Right atrium auricular region (tissue), 2 donors: ENCODE measurements around the gene HELZ. TPM values are rescaled to one million over a fixed set of nuclear protein-coding genes. Genes with fewer than 3 reads are reported as not detected.

Source experiments
- DNase-seq: peaks from one replicate; pipeline ENCODE4 v3.0.0-alpha.2; 2019; ENCODE audit warnings: low spot score
- H3K27ac ChIP-seq, 2 donors: fragments of 200-600 bp; sonication (generic); 1 replicate in 1 of 2; 2 replicates in 1 of 2; pipeline ENCODE4 v1.5.1; 2016 to 2019
- H3K27me3 ChIP-seq, 2 donors: fragments of 200-600 bp; sonication (generic); one replicate each; pipeline versions ENCODE4 v1.5.1 to v1.6.0; 2017 to 2019
- H3K36me3 ChIP-seq: fragments of 200-600 bp; sonication (generic); one replicate; pipeline ENCODE4 v1.5.1; 2016
- H3K4me1 ChIP-seq, 2 donors: fragments of 200-600 bp; sonication (generic); one replicate each; pipeline versions ENCODE4 v1.5.1 to v1.6.0; 2017 to 2019
- H3K4me3 ChIP-seq, 2 donors: fragments of 200-600 bp; sonication (generic); 1 replicate in 1 of 2; 2 replicates in 1 of 2; pipeline ENCODE4 v1.5.1; 2017 to 2019; ENCODE audit warnings: mild to moderate bottlenecking in 1 of 2, moderate library complexity in 1 of 2
- H3K9me3 ChIP-seq, 2 donors: fragments of 200-600 bp; sonication (generic); one replicate each; pipeline ENCODE4 v1.5.1; 2019
- CTCF ChIP-seq, 2 donors: fragments of 200-600 bp; sonication (generic); IDR thresholded peaks; one replicate each; pipeline ENCODE4 v1.5.1; 2019; ENCODE audit warnings: antibody characterized with exemption in 2 of 2
- total RNA-seq, 2 donors: library from RNA; depleted of rRNA; stranded (reverse); fragments of >200 nt; gene quantifications; one replicate each; pipeline ENCODE4 v1.1.0, GENCODE V29; 2016

The HELZ gene
- total RNA-seq, 2 donors from 2014 or later: 25.2 to 29.1 TPM

DNA sequence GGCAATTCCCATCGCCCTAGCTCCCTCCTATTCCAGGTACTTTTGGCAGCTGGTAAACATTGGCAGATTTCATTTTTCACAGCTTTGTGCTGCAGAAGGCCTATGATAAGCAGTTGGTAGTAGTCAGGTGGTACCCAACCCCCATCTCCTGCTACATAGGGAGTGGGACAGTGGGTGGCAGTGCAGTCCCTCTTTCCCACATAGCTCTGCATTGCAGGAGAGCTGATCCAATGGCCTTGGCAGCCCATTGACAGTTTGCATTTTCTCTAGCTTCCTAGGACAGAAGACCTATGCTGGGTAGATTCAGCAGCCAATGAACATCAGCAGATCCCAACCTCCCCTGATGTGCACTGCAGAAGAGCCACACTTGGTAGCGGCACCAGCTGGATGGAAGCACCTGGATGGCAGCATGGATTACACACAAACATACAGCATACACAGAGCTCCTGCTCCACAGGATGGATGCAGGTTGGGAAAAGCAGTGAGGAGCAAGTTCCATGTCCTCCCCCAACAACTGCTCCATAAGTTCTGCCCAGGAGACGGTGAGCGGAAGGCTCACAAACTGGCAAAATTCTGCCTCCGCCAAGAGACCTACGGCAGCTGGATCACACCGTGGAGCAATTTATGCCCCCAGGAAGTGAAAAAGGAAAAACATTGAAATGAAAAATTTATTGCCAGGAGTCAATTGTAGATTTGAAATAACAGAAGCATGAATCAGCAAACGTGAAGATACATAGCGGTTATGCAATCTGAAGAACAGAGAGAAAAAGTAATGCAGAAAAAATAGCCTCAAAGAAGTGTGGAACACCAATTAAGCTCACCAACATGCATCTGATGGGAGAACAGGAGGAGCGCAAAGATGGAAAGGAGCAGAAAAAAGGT lies 105.0 kb downstream of the HELZ start:
- H3K4me1 ChIP-seq: peaks cover 0 to 10% of the 10 kb centered on the region in 2 donors
- H3K4me3 ChIP-seq: no peak overlapping the region
- DNase-seq: no peak
- peaks cover 0 to 5% of the 10 kb centered on the region in 2 donors for H3K9me3 ChIP-seq
- H3K27ac ChIP-seq: no peak overlapping the region
- no peaks in the 10 kb centered on the region for H3K27me3 ChIP-seq
- H3K36me3 ChIP-seq: peaks cover 47% of the 10 kb centered on the region
- TF ChIP-seq CTCF (IDR thresholded peaks at IDR 0.05): no peak

DNA sequence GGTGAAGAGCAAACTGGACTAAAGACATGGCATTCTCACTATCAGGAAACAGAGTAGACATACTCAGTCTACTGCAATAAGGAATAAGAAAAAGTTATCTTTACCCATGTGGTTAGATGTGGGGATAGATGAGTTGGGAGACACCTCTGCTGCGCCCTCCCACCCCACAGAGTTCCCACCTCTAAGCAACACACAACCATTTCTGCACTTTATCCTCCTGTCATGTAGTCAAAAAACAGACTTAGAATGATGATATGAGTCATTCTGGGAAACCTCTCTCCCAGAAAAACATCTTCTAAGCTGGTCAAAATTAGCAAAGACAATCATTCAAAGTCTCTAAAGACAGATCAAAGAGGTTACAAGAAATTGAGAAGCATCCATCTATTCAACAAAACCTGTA lies 105.7 kb downstream of the HELZ start:
- Histone ChIP-seq H3K27ac (no peak overlapping the region), H3K36me3 (peaks cover 40% of the 10 kb centered on the region), H3K4me3 (no peak overlapping the region), H3K27me3 (no peaks in the 10 kb centered on the region), H3K9me3 (peaks cover 0 to 5% of the 10 kb centered on the region in 2 donors), H3K4me1 (peaks cover 0 to 10% of the 10 kb centered on the region in 2 donors)
- DNase-seq: no peak
- no peak for TF ChIP-seq CTCF (IDR thresholded peaks at IDR 0.05)

DNA sequence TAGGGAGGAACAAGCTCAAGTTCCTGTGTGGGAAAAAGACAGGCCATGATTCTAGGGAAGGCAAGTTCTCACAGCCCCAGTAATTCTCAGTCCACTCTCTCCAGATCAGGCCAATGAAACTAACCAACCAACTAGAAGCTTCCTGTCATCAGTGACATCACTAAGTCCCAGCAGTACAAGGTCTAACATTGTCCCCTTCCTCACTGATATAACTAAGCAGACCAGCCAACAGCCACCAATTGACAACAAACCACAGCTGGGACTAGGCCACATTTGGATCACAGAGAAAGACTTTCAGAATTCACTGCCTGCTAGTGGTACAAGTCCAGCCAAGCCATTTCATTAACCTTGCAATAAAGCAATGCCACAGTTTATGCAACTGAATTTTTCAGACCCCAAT lies 106.6 kb downstream of the HELZ start:
- Histone ChIP-seq H3K27ac (no peak overlapping the region), H3K4me3 (no peak overlapping the region), H3K27me3 (no peaks in the 10 kb centered on the region), H3K36me3 (peaks cover 32% of the 10 kb centered on the region), H3K9me3 (peaks cover 0 to 5% of the 10 kb centered on the region in 2 donors), H3K4me1 (peaks cover 0 to 10% of the 10 kb centered on the region in 2 donors)
- no peak for DNase-seq
- TF ChIP-seq CTCF (IDR thresholded peaks at IDR 0.05): no peak

DNA sequence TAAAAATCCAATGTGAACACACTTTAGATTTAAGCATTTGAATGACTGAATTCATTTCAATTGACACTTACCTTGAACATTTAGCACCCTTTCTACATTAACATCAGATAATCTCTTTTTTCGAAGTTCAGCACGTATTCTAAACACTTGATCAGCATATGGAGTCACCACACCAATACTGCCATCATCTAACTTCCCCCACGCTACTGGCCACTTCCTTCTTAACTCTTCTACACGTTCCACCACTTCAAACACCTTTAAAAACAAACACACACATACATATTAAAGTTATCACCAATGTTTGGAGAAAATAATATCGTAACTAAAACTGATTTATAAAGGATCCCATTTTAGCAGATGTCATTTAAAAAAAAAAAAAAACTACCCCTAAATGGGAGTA lies 107.1 kb downstream of the HELZ start:
- Histone ChIP-seq H3K27me3 (no peaks in the 10 kb centered on the region), H3K36me3 (peaks cover 27% of the 10 kb centered on the region), H3K27ac (no peak overlapping the region), H3K4me3 (no peak overlapping the region), H3K9me3 (peaks cover 0 to 5% of the 10 kb centered on the region in 2 donors), H3K4me1 (peaks cover 0 to 10% of the 10 kb centered on the region in 2 donors)
- TF ChIP-seq CTCF (IDR thresholded peaks at IDR 0.05): no peak
- no peak for DNase-seq

DNA sequence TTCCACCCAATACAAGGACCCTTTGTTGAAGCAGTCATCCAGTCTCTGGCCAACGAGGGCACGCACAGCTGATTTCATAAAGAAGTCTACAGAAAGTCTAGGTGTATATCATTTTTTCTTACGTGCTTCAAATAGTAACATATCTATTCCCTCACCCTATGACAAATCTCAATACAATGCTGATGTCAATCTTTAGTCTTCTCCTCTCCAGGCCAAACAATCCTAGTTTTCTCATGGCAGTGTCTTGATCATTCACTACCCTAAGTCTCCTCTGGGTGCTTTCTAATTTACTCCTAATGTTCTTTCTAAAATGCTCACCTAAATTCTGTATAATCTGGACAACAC lies 108.0 kb downstream of the HELZ start:
- Histone ChIP-seq H3K9me3 (peaks cover 0 to 1% of the 10 kb centered on the region in 2 donors), H3K27me3 (no peaks in the 10 kb centered on the region), H3K4me1 (peaks cover 0 to 10% of the 10 kb centered on the region in 2 donors), H3K4me3 (no peak overlapping the region), H3K27ac (no peak overlapping the region), H3K36me3 (peaks cover 24% of the 10 kb centered on the region)
- no peak for TF ChIP-seq CTCF (IDR thresholded peaks at IDR 0.05)
- no peak for DNase-seq
